HepG2 (cell line): Measurements from ENCODE around the gene FGD2.

Experiments
- FOXO1 ChIP-seq: sonication (generic); formaldehyde crosslinking; IDR thresholded peaks from 2 replicates; pipeline ENCODE4 v1.4.0; 2020; ENCODE audit warnings: missing genetic modification reagents
- JUND ChIP-seq: sonication (generic); formaldehyde crosslinking; IDR thresholded peaks from 2 replicates; pipeline ENCODE4 v1.8.0; 2022; ENCODE audit warnings: mild to moderate bottlenecking, missing genetic modification reagents
- POLR2A ChIP-seq, 2 experiments: IDR thresholded peaks; 2 replicates each; pipeline ENCODE4 v1.6.1; 2011; ENCODE audit warnings: low read depth in 2 of 2, low read length in 2 of 2, mild to moderate bottlenecking in 1 of 2, moderate library complexity in 1 of 2; ENCODE audit not compliant: insufficient read depth in 1 of 2
- RXRA ChIP-seq: sonication (generic); formaldehyde crosslinking; IDR thresholded peaks from 2 replicates; pipeline ENCODE4 v1.5.1; 2020; ENCODE audit warnings: missing genetic modification reagents
- SETDB1 ChIP-seq: sonication (generic); formaldehyde crosslinking; IDR thresholded peaks from 2 replicates; pipeline ENCODE4 v1.5.1; 2020; ENCODE audit warnings: missing genetic modification reagents, mild to moderate bottlenecking, borderline replicate concordance
- SKI ChIP-seq: fragments of 450-650 bp; IDR thresholded peaks from one replicate; pipeline ENCODE4 v1.6.1; 2018; ENCODE audit warnings: mild to moderate bottlenecking; ENCODE audit not compliant: partially characterized antibody
- ZNF331 ChIP-seq: sonication (generic); formaldehyde crosslinking; IDR thresholded peaks from 2 replicates; pipeline ENCODE4 v1.4.0; 2020; ENCODE audit warnings: missing genetic modification reagents
- TF ChIP-seq, protein P1 (sequence below): sonication (generic); formaldehyde crosslinking; IDR thresholded peaks from 2 replicates; pipeline ENCODE4 v1.5.0; 2020; ENCODE audit warnings: missing genetic modification reagents, mild to moderate bottlenecking, borderline replicate concordance
- TF ChIP-seq, protein P2 (sequence below): sonication (generic); formaldehyde crosslinking; conservative IDR thresholded peaks from 2 replicates; pipeline ENCODE4 v1.8.0; 2022; ENCODE audit warnings: missing genetic modification reagents
- TF ChIP-seq, protein P3 (sequence below): sonication (generic); formaldehyde crosslinking; IDR thresholded peaks from 2 replicates; pipeline ENCODE4 v1.5.0; 2020; ENCODE audit warnings: mild to moderate bottlenecking, missing genetic modification reagents, moderate library complexity

DNA sequence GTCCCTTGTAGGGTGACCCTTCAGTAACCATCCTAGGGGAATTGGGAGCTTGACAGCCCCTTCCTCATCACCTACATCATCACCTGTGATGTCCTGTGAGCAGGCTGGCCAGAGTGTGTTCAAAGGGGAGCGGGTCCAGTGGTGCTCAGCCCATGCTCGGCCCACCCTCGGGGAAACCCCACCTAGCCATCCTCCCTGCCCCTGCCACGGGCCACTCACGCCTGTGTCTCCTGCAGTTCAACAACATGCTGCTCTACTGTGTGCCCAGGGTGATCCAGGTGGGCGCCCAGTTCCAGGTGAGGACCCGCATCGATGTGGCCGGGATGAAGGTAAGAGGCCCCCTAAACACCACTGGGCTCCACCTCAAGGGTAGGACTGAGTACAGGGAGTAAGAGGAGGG lies 10.1 kb downstream of the FGD2 start:
- no peak for TF ChIP-seq JUND (CRISPR knock-in tag)
- TF ChIP-seq, protein P1, sequence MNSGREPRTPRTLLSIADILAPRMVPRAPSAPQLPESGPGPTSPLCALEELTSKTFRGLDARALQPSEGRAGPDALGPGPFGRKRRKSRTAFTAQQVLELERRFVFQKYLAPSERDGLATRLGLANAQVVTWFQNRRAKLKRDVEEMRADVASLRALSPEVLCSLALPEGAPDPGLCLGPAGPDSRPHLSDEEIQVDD (CRISPR knock-in tag) = no peak
- TF ChIP-seq, protein P2, sequence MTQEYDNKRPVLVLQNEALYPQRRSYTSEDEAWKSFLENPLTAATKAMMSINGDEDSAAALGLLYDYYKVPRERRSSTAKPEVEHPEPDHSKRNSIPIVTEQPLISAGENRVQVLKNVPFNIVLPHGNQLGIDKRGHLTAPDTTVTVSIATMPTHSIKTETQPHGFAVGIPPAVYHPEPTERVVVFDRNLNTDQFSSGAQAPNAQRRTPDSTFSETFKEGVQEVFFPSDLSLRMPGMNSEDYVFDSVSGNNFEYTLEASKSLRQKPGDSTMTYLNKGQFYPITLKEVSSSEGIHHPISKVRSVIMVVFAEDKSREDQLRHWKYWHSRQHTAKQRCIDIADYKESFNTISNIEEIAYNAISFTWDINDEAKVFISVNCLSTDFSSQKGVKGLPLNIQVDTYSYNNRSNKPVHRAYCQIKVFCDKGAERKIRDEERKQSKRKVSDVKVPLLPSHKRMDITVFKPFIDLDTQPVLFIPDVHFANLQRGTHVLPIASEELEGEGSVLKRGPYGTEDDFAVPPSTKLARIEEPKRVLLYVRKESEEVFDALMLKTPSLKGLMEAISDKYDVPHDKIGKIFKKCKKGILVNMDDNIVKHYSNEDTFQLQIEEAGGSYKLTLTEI (CRISPR knock-in tag) = no peak
- TF ChIP-seq SETDB1 (CRISPR knock-in tag) = no peak
- TF ChIP-seq, protein P3, sequence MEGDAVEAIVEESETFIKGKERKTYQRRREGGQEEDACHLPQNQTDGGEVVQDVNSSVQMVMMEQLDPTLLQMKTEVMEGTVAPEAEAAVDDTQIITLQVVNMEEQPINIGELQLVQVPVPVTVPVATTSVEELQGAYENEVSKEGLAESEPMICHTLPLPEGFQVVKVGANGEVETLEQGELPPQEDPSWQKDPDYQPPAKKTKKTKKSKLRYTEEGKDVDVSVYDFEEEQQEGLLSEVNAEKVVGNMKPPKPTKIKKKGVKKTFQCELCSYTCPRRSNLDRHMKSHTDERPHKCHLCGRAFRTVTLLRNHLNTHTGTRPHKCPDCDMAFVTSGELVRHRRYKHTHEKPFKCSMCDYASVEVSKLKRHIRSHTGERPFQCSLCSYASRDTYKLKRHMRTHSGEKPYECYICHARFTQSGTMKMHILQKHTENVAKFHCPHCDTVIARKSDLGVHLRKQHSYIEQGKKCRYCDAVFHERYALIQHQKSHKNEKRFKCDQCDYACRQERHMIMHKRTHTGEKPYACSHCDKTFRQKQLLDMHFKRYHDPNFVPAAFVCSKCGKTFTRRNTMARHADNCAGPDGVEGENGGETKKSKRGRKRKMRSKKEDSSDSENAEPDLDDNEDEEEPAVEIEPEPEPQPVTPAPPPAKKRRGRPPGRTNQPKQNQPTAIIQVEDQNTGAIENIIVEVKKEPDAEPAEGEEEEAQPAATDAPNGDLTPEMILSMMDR = no peak
- TF ChIP-seq RXRA (CRISPR knock-in tag) = no peak
- TF ChIP-seq FOXO1 = no peak
- TF ChIP-seq POLR2A (IDR thresholded peaks at IDR 0.05; ENCODE audit: insufficient read depth in 1 of 2, low read depth in 2 of 2, low read length in 2 of 2) = no peak
- TF ChIP-seq ZNF331 (CRISPR knock-in tag) = no peak
- no peak for TF ChIP-seq SKI
